GM10847 (cell line): ENCODE measurements around the gene DENND2A.

Experiments
- POLR2A ChIP-seq: IDR thresholded peaks from 2 replicates; pipeline ENCODE4 v1.6.1; 2011; ENCODE audit not compliant: insufficient read length; ENCODE audit errors: extremely low read depth

DENND2A gene, protein sequence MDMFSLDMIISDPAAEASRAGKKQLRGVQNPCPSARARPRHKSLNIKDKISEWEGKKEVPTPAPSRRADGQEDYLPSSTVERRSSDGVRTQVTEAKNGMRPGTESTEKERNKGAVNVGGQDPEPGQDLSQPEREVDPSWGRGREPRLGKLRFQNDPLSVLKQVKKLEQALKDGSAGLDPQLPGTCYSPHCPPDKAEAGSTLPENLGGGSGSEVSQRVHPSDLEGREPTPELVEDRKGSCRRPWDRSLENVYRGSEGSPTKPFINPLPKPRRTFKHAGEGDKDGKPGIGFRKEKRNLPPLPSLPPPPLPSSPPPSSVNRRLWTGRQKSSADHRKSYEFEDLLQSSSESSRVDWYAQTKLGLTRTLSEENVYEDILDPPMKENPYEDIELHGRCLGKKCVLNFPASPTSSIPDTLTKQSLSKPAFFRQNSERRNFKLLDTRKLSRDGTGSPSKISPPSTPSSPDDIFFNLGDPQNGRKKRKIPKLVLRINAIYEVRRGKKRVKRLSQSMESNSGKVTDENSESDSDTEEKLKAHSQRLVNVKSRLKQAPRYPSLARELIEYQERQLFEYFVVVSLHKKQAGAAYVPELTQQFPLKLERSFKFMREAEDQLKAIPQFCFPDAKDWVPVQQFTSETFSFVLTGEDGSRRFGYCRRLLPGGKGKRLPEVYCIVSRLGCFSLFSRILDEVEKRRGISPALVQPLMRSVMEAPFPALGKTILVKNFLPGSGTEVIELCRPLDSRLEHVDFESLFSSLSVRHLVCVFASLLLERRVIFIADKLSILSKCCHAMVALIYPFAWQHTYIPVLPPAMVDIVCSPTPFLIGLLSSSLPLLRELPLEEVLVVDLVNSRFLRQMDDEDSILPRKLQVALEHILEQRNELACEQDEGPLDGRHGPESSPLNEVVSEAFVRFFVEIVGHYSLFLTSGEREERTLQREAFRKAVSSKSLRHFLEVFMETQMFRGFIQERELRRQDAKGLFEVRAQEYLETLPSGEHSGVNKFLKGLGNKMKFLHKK

DNA sequence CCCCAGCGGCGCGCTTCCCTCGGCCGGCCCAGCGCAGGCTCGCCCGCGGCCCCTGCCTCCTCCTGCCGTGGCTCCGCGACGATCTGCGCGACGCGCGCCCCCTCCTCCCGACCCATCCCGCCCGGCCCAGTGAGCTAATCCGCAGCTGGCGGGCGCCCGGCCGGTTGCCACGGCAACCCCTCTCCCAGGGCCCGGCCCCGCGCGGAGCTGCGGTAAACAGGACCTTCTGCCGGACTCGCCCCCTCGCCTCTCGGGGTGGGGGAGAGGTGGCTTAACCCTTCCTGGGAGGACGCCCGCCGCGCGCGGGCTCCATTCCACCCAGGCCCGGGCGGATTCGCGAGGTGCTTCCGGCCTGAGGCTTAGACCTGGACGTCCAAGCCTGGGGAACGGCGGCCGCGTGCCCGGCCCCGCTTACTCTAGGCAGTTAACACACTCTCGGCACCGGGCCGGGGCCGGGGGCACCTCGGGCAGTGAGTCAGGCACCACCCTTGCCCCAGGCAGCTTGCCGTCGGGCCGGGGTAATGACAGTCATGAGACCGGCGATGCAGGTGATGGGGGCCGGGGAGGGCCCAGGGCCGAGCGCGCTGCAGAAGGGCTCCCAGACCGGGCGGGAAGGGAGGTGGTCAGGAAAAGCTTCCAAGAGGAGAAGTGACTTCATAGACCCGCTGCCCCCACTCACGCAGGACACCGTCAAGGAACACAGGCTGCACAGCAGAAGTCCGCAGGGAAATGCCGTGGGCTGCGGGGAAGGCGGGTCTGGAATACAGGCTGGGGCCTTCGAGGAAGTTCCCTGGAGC is at the start of gene DENND2A:
DENND2A (minus strand) TSS at position 87 of the 797 bp plus-strand sequence. CDS start 38,416 bp downstream, outside the sequence.
- TF ChIP-seq POLR2A: no peak

DNA sequence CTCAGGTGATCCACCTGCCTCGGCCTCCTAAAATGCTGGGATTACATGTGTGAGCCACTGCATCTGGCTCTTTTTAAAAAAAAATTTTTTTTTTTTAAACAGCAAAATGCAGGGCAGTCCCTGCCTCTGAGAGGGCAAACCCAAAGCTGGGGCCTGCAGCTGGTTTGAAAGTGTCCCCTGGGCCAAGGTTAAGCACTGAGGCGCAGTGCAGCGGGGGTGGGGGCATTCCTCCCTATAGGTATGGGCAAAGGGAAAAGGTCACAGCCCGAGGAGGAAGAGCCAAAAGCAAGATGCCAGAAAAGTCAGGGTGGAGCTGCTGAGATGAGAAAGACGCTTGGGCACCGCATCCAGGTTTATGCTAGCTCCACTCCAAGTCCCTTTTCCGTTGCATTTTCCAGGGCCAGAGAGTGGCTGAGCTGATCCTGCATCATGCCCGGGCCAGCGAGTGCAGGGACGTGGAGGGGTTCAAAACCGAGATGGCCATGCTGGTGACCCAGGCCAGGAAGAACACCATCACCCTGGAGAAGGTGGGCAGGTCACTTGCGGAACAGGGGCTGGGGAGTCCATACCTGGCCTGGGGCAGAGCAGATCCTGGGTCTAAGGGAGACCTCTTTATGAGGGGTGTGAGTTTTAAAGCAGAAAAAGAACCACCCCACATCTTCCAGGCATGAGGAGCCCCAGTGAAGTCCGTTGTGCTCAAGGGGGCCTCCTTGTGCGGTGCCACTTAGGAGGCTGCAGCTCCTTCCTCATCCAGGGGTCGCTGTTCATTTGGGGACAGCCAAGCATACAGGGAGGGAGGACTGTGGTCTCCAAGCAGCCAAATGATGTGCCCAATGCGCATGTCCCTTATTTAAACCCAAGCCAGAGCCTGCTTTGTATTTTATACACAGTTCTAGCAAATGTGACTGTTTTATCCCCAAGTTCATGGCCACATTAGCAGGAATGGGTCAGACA is 48.9 kb upstream of the DENND2A start:
- no peak for TF ChIP-seq POLR2A

DNA sequence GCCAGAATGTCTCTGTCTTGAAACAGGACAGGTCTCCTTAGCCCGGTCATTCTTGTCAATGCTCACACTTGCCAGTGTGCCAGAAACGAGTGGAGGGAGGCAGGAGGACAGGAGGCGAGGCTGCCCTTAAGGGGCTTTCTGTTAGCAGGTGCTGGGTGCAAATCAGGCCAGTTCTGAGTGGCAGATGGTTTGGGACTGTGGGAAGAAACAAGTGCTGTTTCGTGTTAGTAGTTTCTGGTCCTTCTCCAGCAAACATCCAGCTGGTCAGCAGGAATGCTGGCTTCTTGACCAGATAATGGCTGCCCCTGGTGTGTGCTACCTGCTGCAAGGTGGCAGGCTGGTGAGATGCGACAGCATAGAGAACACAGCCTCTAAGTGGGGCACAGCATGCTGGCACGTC is 47.7 kb upstream of the DENND2A start:
- TF ChIP-seq POLR2A: no peak

DNA sequence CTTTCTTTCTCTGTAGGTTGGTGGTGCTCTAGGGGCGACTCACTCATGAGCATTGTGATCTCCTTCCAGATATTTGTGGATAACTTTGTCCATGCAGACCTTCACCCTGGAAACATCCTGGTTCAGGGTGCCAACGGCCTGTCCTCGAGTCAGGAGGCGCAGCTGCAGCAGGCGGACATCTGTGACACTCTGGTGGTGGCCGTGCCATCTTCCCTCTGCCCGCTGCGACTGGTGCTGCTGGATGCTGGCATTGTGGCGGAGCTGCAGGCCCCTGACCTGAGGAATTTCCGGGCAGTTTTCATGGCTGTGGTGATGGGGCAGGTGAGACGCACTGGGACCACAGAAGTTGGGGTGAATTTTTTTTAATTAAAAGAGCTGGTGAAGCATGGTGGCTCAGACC is 46.3 kb upstream of the DENND2A start:
- no peak for TF ChIP-seq POLR2A

DNA sequence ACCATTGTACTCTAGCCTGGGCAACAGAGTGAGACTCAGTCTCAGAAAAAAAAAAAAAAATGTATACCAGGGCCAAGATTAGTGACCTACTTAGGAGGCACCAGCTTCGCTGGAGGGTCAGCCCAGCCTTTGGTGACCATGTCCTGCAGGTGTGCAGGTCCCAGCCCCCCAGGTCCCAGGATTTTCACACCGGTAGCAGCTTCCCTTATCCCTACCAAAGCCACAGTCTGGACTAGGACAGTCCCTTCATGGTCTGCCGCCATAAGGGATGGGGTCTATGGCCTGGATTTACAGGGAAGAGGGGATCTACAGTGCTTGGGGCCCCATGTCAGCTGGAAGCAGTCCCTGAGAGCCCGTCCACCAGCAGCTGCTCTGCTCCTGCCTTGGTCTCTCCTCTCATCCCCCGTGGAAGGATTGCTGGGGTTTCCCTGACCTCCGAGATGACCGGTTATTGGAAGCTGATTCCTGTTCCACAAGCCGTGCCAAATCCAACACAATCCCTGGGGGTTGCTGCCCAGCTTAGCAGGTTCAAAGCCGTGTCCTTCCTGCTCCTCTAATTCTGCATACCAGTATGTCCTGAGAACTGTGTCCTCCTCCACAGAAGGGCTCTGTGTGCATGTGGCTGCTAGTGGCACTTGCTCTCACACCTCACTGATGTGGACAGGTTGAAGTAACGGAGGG is 44.9 kb upstream of the DENND2A start:
- TF ChIP-seq POLR2A: no peak

DNA sequence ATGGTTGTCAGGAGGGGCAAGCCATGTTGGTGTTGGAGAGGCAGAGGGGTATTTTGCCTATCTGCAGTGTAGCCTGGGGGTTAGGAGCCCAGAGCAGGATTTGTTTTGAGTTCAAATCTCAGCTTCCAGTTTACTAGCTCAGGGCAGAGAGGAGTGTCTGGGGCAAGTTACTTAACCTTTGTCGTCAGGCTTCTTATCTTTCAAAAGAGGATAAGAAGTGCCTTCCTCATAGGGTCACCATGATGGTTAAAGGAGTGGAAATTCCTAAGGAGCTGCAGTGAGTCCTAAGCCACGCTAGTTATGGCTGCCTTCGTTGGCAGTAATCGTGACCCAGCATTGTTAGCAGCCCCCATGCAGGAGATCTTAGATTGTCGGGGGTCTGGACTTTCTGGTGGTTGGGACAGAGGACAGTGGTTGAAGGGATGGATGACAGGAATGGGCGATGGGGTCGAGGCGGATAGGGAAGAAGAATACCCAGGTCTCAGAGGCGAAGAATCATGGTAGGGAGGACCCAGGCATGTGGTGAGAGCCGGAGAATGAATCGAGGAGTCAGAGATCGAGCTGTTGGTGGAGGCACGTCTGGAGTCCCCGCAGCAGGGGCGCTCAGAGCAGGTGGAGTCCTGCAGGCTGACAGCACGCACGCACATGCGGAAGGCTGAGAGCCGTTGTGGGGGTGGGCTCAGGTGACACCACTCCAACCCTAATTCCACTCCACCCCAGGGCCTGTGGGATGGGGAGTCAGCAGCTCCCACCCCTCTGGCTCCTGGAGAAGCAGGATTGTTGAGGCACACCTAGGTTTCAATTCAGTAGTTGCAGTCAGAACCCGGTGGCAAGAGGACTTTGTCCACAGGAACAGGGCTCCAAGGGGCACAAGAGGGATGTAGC is 43.7 kb upstream of the DENND2A start:
- TF ChIP-seq POLR2A: no peak

DNA sequence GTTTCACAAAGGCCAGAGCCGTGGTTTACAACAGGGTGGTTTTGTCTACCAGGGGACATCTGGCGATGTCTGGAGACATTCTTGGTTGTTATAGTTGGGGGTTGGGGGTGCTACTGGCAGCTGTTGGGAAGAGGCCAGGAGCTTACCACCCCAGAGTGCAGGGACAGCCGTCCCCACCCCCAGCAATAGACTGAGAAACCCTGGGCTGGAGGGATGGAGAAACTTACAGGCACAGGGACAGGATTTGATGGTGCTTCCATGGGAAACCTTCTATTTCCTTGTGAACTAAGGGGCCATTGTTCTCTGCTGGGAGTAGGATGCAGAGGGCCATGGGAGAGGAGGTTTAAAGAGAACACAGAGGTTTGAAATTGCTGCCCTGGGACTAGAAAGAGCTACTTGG is 43.0 kb upstream of the DENND2A start:
- TF ChIP-seq POLR2A: no peak

DNA sequence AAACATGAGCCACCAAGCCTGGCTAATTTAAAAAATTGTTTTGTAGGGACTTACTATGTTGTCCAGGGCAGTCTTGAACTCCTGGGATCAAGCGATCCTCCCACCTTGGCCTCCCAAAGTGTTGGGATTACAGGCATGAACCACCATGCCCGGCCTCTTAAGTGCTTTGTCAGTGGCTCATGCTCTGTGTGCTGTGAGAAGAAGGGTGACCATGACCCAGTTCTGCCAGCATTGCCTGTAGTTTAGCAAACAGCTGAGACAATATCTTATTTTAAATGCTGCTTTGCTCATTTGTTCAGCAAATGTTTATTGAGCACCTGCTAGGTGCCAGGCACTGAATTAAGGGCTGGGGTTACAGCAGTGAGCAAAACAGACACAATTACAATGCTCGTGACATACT is 41.2 kb upstream of the DENND2A start:
- no peak for TF ChIP-seq POLR2A

DNA sequence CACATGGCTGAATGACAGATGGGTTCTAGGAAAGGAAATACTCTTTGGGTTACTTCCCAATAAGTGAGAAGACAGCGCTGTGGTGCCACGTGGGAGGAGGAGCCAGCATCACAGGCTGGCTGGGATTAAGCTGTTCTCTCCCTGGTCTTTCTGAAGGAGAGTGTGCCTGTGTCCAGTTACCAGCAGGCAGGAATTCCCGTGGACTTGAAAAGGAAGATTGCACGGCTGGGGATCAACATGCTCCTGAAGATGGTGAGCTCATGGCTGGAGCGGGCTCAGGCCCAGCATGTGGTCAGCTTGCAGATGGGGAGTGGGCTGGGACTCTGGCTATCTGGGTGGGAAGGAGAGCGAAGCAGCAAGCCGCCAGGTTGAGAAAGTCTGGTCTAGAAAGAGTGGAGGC is 40.3 kb upstream of the DENND2A start:
- TF ChIP-seq POLR2A: no peak

DNA sequence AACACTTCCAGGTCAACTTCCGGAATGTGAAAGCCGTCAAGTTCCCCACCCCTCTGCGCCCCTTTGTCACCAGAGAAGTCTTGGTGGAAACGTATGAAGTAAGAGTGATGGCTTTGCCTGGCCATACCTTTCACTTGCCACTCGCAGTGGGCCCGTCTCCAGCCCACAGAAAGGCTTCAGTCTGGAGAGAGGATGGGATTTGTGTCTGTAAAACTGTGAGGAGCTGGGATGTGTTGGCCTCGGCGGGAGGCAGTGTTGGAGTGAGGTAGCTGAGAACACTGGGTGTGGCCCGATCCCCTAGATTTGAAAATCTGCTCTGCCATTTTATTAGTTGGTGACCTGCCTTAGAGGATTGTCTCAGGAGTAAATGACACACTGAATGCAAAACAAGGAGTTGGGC is 38.6 kb upstream of the DENND2A start:
- TF ChIP-seq POLR2A: no peak

DNA sequence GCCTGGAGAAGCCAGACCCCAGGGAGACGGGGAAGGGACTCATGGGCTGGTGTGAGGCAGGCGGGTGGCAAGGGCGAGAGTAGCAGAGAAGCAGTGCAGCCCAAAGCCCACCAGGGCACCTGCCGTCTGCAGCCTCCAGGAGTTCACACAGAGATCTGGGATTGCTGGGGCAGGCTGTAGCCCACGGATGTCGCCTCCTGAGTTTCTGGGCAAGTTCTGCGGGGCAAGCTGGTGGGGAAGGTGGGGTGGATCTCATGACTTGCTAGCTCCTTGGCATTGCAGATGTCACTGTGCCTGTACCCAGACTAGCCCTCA is 38.2 kb upstream of the DENND2A start:
- TF ChIP-seq POLR2A: no peak

DNA sequence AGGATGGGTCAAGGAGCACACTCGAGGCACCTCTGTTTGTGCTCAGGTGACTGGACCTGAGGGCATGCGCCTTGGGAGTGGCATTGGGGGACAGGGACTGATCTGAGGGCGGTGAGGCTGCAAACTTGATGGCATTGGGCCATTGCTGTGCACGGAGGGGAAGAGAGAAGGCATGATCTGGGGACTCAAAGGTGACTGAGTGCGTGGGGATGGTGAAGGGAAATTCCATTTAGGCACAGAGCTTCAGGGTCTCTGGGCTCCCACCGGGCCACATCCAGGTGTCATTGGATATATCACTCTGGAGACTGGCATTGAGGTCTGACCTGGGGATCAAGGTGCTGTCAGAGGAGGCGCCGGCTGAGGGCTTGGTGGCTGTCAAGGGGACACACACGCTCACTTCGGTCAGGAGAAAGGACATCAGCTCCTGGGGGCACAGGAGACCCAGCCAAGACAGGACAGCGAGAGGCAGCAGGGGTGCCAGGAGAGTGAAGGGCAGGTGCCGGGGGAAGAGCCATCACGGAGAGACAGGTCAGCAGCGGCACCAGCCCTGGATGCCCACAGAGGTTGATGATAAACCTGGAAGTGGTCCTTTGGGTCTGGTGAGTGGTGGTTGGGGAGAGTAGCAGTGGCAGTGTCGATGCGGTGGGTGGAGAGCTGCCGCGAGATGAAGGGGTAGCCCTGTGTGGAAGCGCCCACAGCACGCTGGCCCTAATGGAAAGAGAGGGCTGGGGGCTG is 37.6 kb upstream of the DENND2A start:
- TF ChIP-seq POLR2A: no peak
